DOHH2 (cell line): ENCODE results near the gene TAS1R2.

Experiments
- H3F3A ChIP-seq: fragments of 200-600 bp; sonication (generic), shearing (Covaris generic); 2 replicates; pipeline ENCODE4 v1.6.0; 2016; ENCODE audit warnings: antibody characterized with exemption, mild to moderate bottlenecking; ENCODE audit not compliant: control insufficient read depth, insufficient read depth
- H3K27ac ChIP-seq: fragments of 200-600 bp; sonication (generic); 2 replicates; pipeline ENCODE4 v1.5.1; 2014; ENCODE audit warnings: low read depth, mild to moderate bottlenecking, low read length, moderate library complexity
- H3K27me3 ChIP-seq: fragments of 200-600 bp; sonication (generic); 2 replicates; pipeline ENCODE4 v1.6.1; 2014; ENCODE audit warnings: mild to moderate bottlenecking, low read length, mixed read lengths; ENCODE audit not compliant: control insufficient read depth
- H3K36me3 ChIP-seq: fragments of 200-600 bp; sonication (generic); 2 replicates; pipeline ENCODE4 v1.6.1; 2014; ENCODE audit warnings: mild to moderate bottlenecking, low read length, moderate library complexity, mixed read lengths; ENCODE audit not compliant: control insufficient read depth
- H3K4me1 ChIP-seq: fragments of 200-600 bp; sonication (generic); 2 replicates; pipeline ENCODE4 v1.6.1; 2014; ENCODE audit warnings: mild to moderate bottlenecking, low read length, mixed read lengths; ENCODE audit not compliant: control insufficient read depth
- H3K4me2 ChIP-seq: fragments of 200-600 bp; sonication (generic); 2 replicates; pipeline ENCODE4 v1.6.0; 2014; ENCODE audit warnings: mild to moderate bottlenecking, low read length, moderate library complexity
- H3K4me3 ChIP-seq: fragments of 200-600 bp; sonication (generic); 2 replicates; pipeline ENCODE4 v1.5.1; 2014; ENCODE audit warnings: mild to moderate bottlenecking, low read length, mixed read lengths
- H3K79me2 ChIP-seq: fragments of 200-600 bp; sonication (generic); 2 replicates; pipeline ENCODE4 v1.6.1; 2014; ENCODE audit warnings: mild to moderate bottlenecking, low read length, mixed read lengths; ENCODE audit not compliant: control insufficient read depth
- H3K9me2 ChIP-seq: fragments of 200-600 bp; sonication (generic); replicated peaks from 2 replicates; pipeline ENCODE4 v1.6.1; 2014; ENCODE audit warnings: mild to moderate bottlenecking, low read length, mixed read lengths; ENCODE audit not compliant: control insufficient read depth
- H3K9me3 ChIP-seq: fragments of 200-600 bp; sonication (generic); 2 replicates; pipeline ENCODE4 v1.6.1; 2014; ENCODE audit warnings: antibody characterized with exemption, low read length, mixed read lengths; ENCODE audit not compliant: control insufficient read depth, insufficient read depth
- H4K20me1 ChIP-seq: fragments of 200-600 bp; sonication (generic); 2 replicates; pipeline ENCODE4 v1.6.0; 2014; ENCODE audit warnings: low read depth, mild to moderate bottlenecking, antibody characterized with exemption, low read length, moderate library complexity; ENCODE audit not compliant: control insufficient read depth, insufficient read depth
- CTCF ChIP-seq: fragments of 200-600 bp; sonication (generic); IDR thresholded peaks from one replicate; pipeline ENCODE4 v1.5.1; 2014; ENCODE audit warnings: antibody characterized with exemption, mild to moderate bottlenecking, low read depth, low read length; ENCODE audit not compliant: poor library complexity, severe bottlenecking
- EZH2phosphoT487 ChIP-seq: fragments of 200-600 bp; sonication (generic); IDR thresholded peaks from 2 replicates; pipeline ENCODE4 v1.6.1; 2017; ENCODE audit warnings: borderline replicate concordance, mild to moderate bottlenecking, antibody characterized with exemption, low read length, moderate library complexity, mixed read lengths

Gene TAS1R2

GRCh38 chr1:18809953-18810899, 49.2 kb downstream of the TAS1R2 start:
- H4K20me1 ChIP-seq: no peaks in the 10 kb centered on the region
- no peaks in the 10 kb centered on the region for H3K9me2 ChIP-seq
- no peaks in the 10 kb centered on the region for H3K36me3 ChIP-seq
- no peaks in the 10 kb centered on the region for H3K4me1 ChIP-seq
- 0 out of 2 replicates have a peak, but pooled peaks cover 3% of the 10 kb centered on the region for H3K27me3 ChIP-seq
- H3K79me2 ChIP-seq: no peaks in the 10 kb centered on the region
- H3K9me3 ChIP-seq: no peaks in the 10 kb centered on the region
- TF ChIP-seq CTCF: no peak
- TF ChIP-seq EZH2phosphoT487: no peak
- no peak overlapping the region for H3K4me2 ChIP-seq
- no peaks in the 10 kb centered on the region for H3F3A ChIP-seq
- H3K4me3 ChIP-seq: no peak overlapping the region
- no peak overlapping the region for H3K27ac ChIP-seq

GRCh38 chr1:18808550-18808949, 50.9 kb downstream of the TAS1R2 start:
- Histone ChIP-seq H3K9me3 (no peaks in the 10 kb centered on the region), H3K27me3 (0 out of 2 replicates have a peak, but pooled peaks cover 3% of the 10 kb centered on the region), H3K36me3 (no peaks in the 10 kb centered on the region), H3K27ac (no peak overlapping the region), H3K4me1 (no peaks in the 10 kb centered on the region), H3F3A (no peaks in the 10 kb centered on the region), H3K9me2 (no peaks in the 10 kb centered on the region), H3K4me2 (no peak overlapping the region), H3K79me2 (no peaks in the 10 kb centered on the region), H4K20me1 (no peaks in the 10 kb centered on the region), H3K4me3 (no peak overlapping the region)
- no peak for TF ChIP-seq CTCF
- TF ChIP-seq EZH2phosphoT487: no peak

- Histone ChIP-seq H3K27ac (no peak overlapping the region), H4K20me1 (no peaks in the 10 kb centered on the region), H3K4me2 (no peak overlapping the region), H3K9me3 (no peaks in the 10 kb centered on the region), H3K4me3 (no peak overlapping the region), H3K27me3 (0 out of 2 replicates have a peak, but pooled peaks cover 3% of the 10 kb centered on the region), H3F3A (no peaks in the 10 kb centered on the region), H3K4me1 (no peaks in the 10 kb centered on the region), H3K36me3 (no peaks in the 10 kb centered on the region), H3K79me2 (no peaks in the 10 kb centered on the region), H3K9me2 (no peaks in the 10 kb centered on the region)
- TF ChIP-seq CTCF (no peak), EZH2phosphoT487 (no peak)
Measured at GRCh38 chr1:18807334-18808063, 52.0 kb downstream of the TAS1R2 start.
